HG03439 (cell line): Measurements from ENCODE around the gene HNRNPA1L2.
A peak's percentile ranks its signal among the peaks of the same experiment; 100 is the strongest.
"Not testable (repeated sequence)": the region's sequence is repeated elsewhere in the genome, so short reads cannot be mapped to it uniquely, and the experiment has no call there.

ENCODE experiments used
- ATAC-seq: cut with Tn5 transposase; IDR thresholded peaks from one replicate; pipeline ENCODE4 v1.9.1; 2021; ENCODE audit warnings: mild to moderate bottlenecking, moderate library complexity; ENCODE audit not compliant: unreplicated experiment

HNRNPA1L2 gene

DNA sequence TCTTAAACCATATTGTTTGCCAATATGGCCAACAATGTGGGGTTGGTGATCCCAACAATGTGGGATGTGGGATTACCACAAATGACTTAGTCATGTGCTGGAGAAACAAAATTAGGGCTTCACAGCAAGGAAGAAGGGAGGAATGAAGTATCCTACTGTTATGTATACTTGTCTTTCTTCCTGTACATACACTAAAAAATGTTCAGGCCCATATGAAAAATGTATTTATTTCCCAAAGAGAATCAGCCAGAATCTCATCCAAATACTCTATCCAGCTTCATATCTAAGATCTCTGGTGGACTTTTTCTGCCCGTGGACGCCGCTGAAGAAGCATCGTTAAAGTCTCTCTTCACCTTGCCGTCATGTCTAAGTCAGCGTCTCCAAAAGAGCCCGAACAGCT, at the start of gene HNRNPA1L2:
Gene HNRNPA1L2, plus strand, starts transcription at position 301 of the 400 bp plus-strand sequence. Its CDS starts 62 bp downstream, at position 363.
- ATAC-seq, result no peak

DNA sequence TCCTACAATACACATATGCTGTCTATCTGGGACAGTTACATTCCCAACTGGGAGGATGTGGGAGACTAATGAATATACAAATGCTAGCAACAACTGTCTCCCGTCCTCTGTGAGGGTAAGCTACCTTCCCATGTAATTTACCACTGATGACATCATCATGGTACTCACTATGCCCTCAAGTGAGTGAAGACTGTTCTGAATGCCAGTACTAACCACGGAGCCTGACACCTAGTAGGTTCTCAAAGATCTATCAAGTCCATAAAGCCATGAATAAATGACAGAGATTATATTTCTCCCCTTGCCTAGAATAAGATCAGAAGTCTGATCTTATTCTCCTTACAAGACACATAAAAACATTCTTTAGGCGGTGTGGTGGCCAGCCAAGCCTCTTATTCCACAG, 49.1 kb upstream of the HNRNPA1L2 start:
- not testable (repeated sequence) for ATAC-seq

- ATAC-seq, result not testable (repeated sequence)
Measured at GRCh38 chr13:52593812-52594211, 48.4 kb upstream of the HNRNPA1L2 start.

DNA sequence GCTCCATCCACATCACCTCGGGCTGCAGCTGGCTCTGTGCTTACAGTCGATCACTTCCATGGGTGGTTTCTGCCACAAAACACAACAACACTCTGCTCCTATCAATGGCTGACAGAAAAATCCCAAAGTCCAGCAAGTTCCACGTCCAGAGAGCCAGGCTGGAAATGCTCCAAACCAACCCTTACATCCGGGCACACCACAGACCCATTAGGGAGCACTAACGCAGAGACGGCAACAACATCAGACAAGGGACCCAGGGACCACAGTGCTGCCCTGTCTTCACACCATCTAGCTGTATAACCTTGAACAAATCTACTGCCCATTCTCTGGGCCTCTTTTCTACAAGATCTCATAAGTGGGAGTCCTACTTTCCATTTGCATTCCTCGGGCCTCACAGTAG, 47.9 kb upstream of the HNRNPA1L2 start:
- ATAC-seq, result not testable (repeated sequence)

DNA sequence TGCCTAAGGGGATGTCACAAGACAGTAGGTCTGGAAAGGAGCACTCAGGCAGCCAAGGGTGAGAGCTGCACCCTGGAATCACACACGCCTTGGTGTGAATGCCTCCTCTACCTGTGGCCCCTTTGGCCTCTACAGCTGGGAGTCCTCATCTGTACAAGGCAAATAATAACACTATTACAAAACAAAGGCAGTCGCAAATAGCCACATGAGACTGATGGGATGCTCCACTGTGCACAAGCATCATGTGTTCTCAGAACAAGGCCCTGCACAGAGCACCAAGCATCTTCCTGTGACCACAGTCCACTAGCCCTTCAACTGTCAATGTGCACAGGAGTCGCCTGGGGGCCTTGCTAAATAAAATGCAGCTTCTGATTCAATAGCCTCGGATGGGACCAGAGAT, 44.6 kb upstream of the HNRNPA1L2 start:
- ATAC-seq, result no peak

DNA sequence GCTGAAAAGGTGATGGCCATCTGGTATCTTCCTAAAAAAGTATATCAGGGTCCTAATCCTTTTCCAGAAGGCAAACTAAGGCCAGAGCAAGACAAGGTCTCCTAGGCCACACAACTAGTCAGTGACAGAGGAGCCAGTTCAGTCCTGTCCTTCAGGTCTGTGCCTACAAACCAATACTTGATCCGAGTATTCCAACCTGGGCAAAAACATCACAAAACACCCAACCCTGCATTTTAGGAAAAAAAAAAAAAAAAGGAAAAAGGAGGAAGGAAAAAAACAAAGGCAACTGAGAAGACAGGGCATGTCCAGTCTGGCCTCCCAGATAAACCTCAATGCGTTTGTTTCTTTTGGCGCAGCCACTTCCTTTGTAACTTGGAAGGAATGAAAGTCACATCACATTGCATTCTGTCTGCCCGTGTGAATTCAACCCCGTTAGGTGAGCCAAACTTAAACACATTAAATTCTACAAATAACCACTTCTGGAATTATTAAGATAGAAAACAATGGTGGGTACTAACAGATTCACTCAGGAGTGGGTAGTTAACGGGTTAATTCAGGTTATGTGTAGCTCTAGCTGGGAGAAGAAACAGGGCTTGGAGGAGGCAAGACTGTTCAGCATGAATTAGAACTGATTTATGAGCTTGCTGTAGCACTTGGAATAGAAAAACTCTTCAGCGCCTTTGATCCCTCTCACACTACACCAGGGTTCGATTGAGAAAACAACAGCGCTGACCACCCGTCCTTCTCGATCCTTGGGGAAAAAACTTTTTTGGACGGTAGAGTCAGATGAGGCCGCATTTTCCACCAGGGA, 43.0 kb upstream of the HNRNPA1L2 start:
- ATAC-seq, result no peak

DNA sequence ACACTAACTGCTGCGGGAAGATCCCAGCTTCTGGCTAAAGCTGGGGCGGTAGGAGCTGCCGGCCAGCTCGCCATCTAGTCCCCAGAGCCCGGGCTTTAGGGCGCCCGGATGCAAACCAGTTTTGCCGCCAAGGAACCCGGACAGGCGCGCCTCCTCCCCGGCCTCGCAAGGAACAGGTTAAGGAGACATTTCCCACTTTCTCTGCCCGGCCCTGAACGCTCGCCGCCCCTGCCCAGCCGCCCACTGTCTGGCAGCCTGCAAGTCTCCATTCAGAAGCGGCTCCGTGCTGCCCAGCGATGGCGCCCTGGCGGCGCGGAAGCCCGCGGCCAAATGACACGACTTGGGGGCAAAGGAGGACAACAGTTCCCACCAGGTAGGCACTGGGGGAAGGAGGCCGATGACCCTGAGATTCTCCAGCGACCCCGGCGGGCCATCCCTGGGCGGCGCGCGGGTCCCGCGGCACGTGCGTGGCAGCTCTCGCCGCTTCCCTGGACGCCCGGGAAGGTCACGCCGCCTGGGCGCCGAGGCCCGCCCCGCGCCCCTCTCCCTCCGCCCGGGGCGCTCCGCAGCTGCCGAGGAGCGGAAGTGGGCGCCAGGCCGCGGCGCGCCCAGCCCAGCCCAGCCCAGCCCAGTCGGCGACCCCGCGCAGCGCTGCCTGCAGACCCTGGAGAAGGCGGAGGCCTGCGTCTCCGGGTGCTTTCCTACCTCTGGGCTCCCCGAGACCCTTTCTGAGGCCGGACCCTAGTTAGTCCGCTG, 42.2 kb upstream of the HNRNPA1L2 start:
- ATAC-seq, result no peak

DNA sequence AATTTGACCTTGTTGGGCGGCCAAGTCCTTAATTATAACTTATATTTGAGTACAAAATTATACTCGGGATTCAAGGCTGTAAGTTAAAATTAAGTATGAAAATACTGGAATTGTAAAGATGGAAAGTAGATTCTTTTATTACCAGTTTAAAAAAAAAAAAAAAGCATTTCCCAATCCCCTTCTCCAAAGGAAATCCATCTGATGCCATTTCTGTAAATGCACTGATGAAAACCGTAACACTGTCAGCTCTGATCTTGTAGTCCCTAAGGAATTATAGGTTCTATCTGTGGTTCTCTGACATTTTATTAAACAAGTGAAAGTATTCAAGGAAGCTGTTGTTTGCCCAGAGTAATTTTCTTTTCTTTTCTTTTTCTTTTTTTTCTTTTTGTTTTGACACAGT, 41.6 kb upstream of the HNRNPA1L2 start:
- ATAC-seq, result no peak

- ATAC-seq, result not testable (repeated sequence)
Measured at GRCh38 chr13:52603316-52603715, 38.9 kb upstream of the HNRNPA1L2 start.

DNA sequence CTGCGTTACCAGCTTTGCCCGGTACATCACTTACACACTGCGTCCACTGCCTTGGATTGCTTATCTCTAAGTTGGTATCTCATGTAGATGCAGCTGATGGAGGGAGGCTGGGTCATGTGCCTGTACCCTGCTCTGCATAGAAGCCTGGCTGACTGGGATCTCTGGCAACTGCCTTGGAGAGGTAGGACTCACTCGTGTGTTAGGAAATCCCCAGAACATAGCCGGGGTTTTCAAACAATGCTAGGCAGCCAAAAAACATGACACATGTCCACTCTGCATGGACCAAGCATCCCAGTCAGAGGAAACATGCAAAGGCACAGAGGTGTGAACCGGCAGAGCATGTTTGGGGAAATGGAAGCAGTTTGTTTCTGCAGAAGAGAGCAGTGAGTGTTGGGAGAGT, 36.1 kb upstream of the HNRNPA1L2 start:
- not testable (repeated sequence) for ATAC-seq

GRCh38 chr13:52606795-52607194, 35.4 kb upstream of the HNRNPA1L2 start:
- ATAC-seq, result not testable (repeated sequence)

DNA sequence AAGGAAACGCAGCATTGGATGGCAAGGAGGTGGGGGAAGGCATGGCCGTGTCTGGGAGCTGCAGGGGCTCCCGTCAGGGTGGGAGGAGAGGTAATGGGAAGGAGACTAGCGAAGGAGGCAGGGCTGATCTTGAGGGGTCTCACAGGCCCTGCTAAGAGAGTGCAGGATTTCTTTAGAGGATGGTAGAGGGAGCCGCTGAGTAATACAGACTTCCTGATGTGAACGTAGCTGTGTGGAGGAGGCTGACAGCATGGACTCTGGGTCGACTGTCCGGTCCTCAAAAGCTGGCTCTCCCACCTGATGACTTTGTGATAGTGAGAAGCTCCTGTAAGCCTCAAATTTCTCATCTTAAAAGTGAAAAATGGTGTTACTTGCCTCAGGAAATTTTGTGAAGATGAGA, 34.0 kb upstream of the HNRNPA1L2 start:
- not testable (repeated sequence) for ATAC-seq

GRCh38 chr13:52609013-52609606, 33.1 kb upstream of the HNRNPA1L2 start:
- ATAC-seq, result peak; percentile 76

- ATAC-seq, result not testable (repeated sequence)
Measured at GRCh38 chr13:52610158-52610557, 32.1 kb upstream of the HNRNPA1L2 start.

DNA sequence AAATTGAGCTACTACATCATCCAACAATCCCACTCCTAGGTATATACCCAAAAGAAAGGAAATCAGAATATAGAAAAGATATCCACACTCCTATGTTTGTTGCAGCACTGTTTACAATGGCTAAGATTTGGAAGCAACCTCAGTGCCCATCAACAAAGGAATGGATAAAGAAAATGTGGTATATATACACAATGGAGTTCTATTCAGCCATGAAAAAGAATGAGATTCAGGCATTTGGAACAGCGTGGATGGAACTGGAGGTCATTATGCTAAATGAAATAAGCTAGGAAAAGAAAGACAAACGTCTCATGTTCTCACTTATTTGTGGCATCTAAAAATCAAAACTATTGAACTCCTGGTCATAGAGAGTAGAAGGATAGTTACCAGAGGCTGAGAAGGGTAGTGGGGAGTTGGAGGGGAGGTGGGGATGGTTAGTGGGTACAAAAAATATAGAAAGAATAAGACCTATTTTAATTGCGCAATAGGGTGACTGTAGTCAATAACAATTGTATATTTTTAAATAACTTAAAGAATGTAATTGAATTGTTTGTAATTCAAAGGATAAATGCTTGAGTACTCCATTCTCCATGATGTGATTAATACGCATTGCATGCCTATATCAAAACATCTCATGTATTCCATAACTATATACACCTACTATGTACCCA, 27.0 kb upstream of the HNRNPA1L2 start:
- no peak for ATAC-seq

DNA sequence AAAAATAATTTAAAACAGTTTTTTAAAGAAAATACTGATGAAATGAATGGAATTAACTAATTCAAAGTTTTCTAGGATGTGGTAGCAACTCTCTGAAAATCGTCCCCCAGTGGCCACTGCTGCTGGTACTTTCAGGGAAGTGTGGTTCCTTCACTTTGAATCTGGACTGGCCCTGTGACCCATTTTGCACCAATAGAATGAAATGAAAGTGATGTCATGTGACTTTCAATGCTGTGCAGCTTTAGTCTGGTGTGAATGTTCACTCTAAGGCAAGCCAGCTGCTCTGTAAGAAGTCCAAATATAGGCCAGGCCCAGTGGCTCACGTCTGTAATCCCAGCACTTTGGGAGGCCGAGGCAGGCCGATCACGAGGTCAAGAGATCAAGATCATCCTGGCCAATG, 26.4 kb upstream of the HNRNPA1L2 start:
- no peak for ATAC-seq

- ATAC-seq, result peak; percentile 98
Measured at GRCh38 chr13:52617070-52618060, 24.9 kb upstream of the HNRNPA1L2 start.

GRCh38 chr13:52631083-52631690, 11.0 kb upstream of the HNRNPA1L2 start:
- ATAC-seq, result not testable (repeated sequence)

DNA sequence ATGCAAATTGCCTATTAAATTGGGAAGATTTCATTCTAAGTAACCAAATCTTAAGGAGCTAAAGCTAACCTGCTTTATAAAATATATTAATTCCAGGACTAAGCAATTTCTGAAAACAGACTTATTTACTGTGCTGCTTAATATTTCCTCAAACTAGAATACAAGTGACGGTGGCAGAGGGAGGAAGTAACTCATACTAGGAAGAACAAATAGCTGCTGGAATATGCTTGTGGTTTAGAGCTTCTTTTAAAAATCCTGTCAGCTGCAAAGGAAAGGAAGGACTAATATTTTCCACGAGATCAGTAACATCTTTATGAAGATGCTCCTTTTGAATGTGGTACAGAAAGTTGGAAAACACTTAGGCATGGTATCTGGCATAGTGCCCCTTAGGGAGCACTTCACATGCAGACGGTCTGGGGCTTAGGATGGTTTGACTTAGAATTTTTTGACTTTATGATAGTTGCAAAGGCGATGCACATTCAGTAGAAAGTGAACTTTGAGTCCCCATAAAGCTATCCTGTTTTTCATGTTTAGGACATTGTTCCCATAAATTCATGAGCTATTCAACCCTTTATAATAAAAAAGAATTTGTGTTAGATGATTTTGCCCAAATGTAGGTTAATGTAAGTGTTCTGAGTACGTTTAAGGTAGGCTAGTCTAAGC, 3.4 kb upstream of the HNRNPA1L2 start:
- no peak for ATAC-seq
